ENCODE measurements around the gene VKORC1.
A peak's percentile ranks its signal among the peaks of the same experiment; 100 is the strongest.

Gene VKORC1

GRCh38 chr16:31134625-31135534 lies 40.3 kb upstream of the VKORC1 start:
- intact Hi-C loops (cut with DNase I; ENCODE audit: low total_unique reads): no loop called here
- TF ChIP-seq CTCF (IDR thresholded peaks at IDR 0.05): no peak
- peaks cover 16 to 35% (median 20%) of the 10 kb centered on the region in 3 donors for H3K36me3 ChIP-seq
- no peaks in the 10 kb centered on the region for H3K9me3 ChIP-seq
- H3K27ac ChIP-seq: no peak overlapping the region
- no peak overlapping the region for H3K4me3 ChIP-seq
- peak in 1 of 2 donors; percentile 50 for DNase-seq
- peaks cover 0 to 14% of the 10 kb centered on the region in 2 donors for H3K27me3 ChIP-seq
- H3K4me1 ChIP-seq: peaks cover 0 to 28% (median 5%) of the 10 kb centered on the region in 4 donors

GRCh38 chr16:31134091-31134571 lies 39.5 kb upstream of the VKORC1 start:
- H3K4me3 ChIP-seq: no peak overlapping the region
- TF ChIP-seq CTCF (IDR thresholded peaks at IDR 0.05): no peak
- H3K9me3 ChIP-seq: no peaks in the 10 kb centered on the region
- peaks cover 0 to 34% (median 5%) of the 10 kb centered on the region in 4 donors for H3K4me1 ChIP-seq
- H3K36me3 ChIP-seq: peaks cover 22 to 42% (median 23%) of the 10 kb centered on the region in 3 donors
- intact Hi-C loops (cut with DNase I; ENCODE audit: low total_unique reads): no loop called here
- DNase-seq: no peak
- peaks cover 0 to 14% of the 10 kb centered on the region in 2 donors for H3K27me3 ChIP-seq
- H3K27ac ChIP-seq: no peak overlapping the region

- Histone ChIP-seq H3K36me3 (peaks cover 30 to 53% (median 31%) of the 10 kb centered on the region in 3 donors), H3K4me3 (no peak overlapping the region), H3K27ac (no peak overlapping the region), H3K27me3 (peaks cover 0 to 14% of the 10 kb centered on the region in 2 donors), H3K4me1 (peaks cover 0 to 34% (median 0%) of the 10 kb centered on the region in 4 donors), H3K9me3 (no peaks in the 10 kb centered on the region)
- DNase-seq: no peak
- intact Hi-C loops (cut with DNase I; ENCODE audit: low total_unique reads): no loop called here
- no peak for TF ChIP-seq CTCF (IDR thresholded peaks at IDR 0.05)
Observed at GRCh38 chr16:31133046-31133501, 38.5 kb upstream of the VKORC1 start.

GRCh38 chr16:31132303-31132979 lies 37.8 kb upstream of the VKORC1 start:
- no peaks in the 10 kb centered on the region for H3K9me3 ChIP-seq
- H3K4me3 ChIP-seq: no peak overlapping the region
- TF ChIP-seq CTCF (IDR thresholded peaks at IDR 0.05): no peak
- peaks cover 36 to 59% (median 38%) of the 10 kb centered on the region in 3 donors for H3K36me3 ChIP-seq
- peaks cover 0 to 14% of the 10 kb centered on the region in 2 donors for H3K27me3 ChIP-seq
- no peak for DNase-seq
- H3K27ac ChIP-seq: no peak overlapping the region
- intact Hi-C loops (cut with DNase I; ENCODE audit: low total_unique reads): no loop called here
- H3K4me1 ChIP-seq: peaks cover 0 to 38% (median 0%) of the 10 kb centered on the region in 4 donors

GRCh38 chr16:31131841-31132271 lies 37.3 kb upstream of the VKORC1 start:
- Histone ChIP-seq H3K4me3 (no peak overlapping the region), H3K9me3 (no peaks in the 10 kb centered on the region), H3K36me3 (peaks cover 42 to 65% (median 44%) of the 10 kb centered on the region in 3 donors), H3K27me3 (peaks cover 0 to 14% of the 10 kb centered on the region in 2 donors), H3K4me1 (peaks cover 0 to 38% (median 0%) of the 10 kb centered on the region in 4 donors), H3K27ac (no peak overlapping the region)
- DNase-seq: no peak
- intact Hi-C loops (cut with DNase I; ENCODE audit: low total_unique reads): no loop called here
- TF ChIP-seq CTCF (IDR thresholded peaks at IDR 0.05): no peak

Data from tibial artery (tissue), 4 donors.